SK-N-SH (cell line): ENCODE measurements around the gene RBM38. TPM values are rescaled to one million over a fixed set of nuclear protein-coding genes. Genes with fewer than 3 reads are reported as not detected.

Experiments
- CTCF ChIA-PET: fragments of 300-600, 350-600 bp; formaldehyde crosslinking; extraction: SDS; loops from one replicate; lab custom pipeline; 2021; lab: Yijun Ruan, JAX
- POLR2A ChIA-PET: fragments of 350-600 bp; sonication (Branson Sonifier 250); formaldehyde crosslinking; extraction: SDS; loops from one replicate; lab custom pipeline; 2020; ENCODE audit warnings: antibody characterized with exemption, inconsistent platforms; lab: Yijun Ruan, JAX
- DNase-seq: peaks from one replicate; pipeline ENCODE4 v3.0.0; 2012
- H2AFZ ChIP-seq: fragments of 200-600 bp; sonication (generic); 2 replicates; pipeline ENCODE4 v1.8.1; 2016; ENCODE audit warnings: antibody characterized with exemption, mild to moderate bottlenecking, low read depth
- H3F3A ChIP-seq: fragments of 200-600 bp; sonication (generic); replicated peaks from 2 replicates; pipeline ENCODE3; 2016; ENCODE audit warnings: antibody characterized with exemption, mild to moderate bottlenecking; ENCODE audit not compliant: insufficient read depth
- H3K27ac ChIP-seq, 2 experiments: fragments of 200-500 bp in 1 of 2; fragments of 200-600 bp in 1 of 2; sonication (Bioruptor generic) in 1 of 2; sonication (generic), shearing (Covaris generic) in 1 of 2; 2 replicates each; pipeline versions ENCODE4 v1.5.1 to v1.6.1; 2014 to 2016; ENCODE audit warnings: low read depth in 2 of 2, inconsistent platforms in 1 of 2, low read length in 1 of 2, mild to moderate bottlenecking in 1 of 2, mixed read lengths in 1 of 2
- H3K27me3 ChIP-seq: fragments of 200-600 bp; sonication (generic), shearing (Covaris generic); 2 replicates; pipeline ENCODE4 v1.6.1; 2016; ENCODE audit warnings: mixed run types; ENCODE audit not compliant: insufficient read depth
- H3K36me3 ChIP-seq, 2 experiments: fragments of 200-500 bp in 1 of 2; fragments of 200-600 bp in 1 of 2; sonication (Bioruptor generic) in 1 of 2; sonication (generic) in 1 of 2; replicated peaks in 1 of 2; 2 replicates each; pipeline versions ENCODE3 to v1.5.1; 2014 to 2016; ENCODE audit warnings: low read length in 1 of 2, mild to moderate bottlenecking in 1 of 2; ENCODE audit not compliant: insufficient read depth in 2 of 2, control insufficient read depth in 1 of 2
- H3K4me1 ChIP-seq, 2 experiments: fragments of 200-500 bp in 1 of 2; fragments of 200-600 bp in 1 of 2; sonication (Bioruptor generic) in 1 of 2; sonication (generic), shearing (Covaris generic) in 1 of 2; 2 replicates each; pipeline versions ENCODE4 v1.5.1 to v1.6.1; 2014 to 2016; ENCODE audit warnings: low read depth in 1 of 2, low read length in 1 of 2, mixed run types in 1 of 2; ENCODE audit not compliant: insufficient read depth in 2 of 2, control insufficient read depth in 1 of 2
- H3K4me2 ChIP-seq: fragments of 200-600 bp; sonication (generic), shearing (Covaris generic); 2 replicates; pipeline ENCODE4 v1.6.1; 2017; ENCODE audit warnings: mixed run types
- H3K4me3 ChIP-seq, 2 experiments: fragments of 200-500 bp in 1 of 2; fragments of 200-600 bp in 1 of 2; sonication (Bioruptor generic) in 1 of 2; sonication (generic), shearing (Covaris generic) in 1 of 2; 2 replicates each; pipeline versions ENCODE4 v1.5.1 to v1.8.1; 2014 to 2016; ENCODE audit warnings: low read depth in 2 of 2, inconsistent platforms in 1 of 2, low read length in 1 of 2, mild to moderate bottlenecking in 1 of 2, mixed read lengths in 1 of 2, moderate library complexity in 1 of 2
- H3K79me2 ChIP-seq: fragments of 200-600 bp; sonication (generic); 2 replicates; pipeline ENCODE4 v1.8.1; 2017; ENCODE audit warnings: mild to moderate bottlenecking; ENCODE audit not compliant: insufficient read depth
- H3K9ac ChIP-seq: fragments of 200-600 bp; sonication (generic); 2 replicates; pipeline ENCODE4 v1.6.1; 2017; ENCODE audit warnings: mixed run types
- H3K9me2 ChIP-seq: fragments of 200-600 bp; sonication (generic); 2 replicates; pipeline ENCODE4 v1.6.1; 2017; ENCODE audit warnings: mixed run types
- H3K9me3 ChIP-seq: fragments of 200-600 bp; sonication (generic); 2 replicates; pipeline ENCODE4 v1.6.1; 2017; ENCODE audit warnings: mixed run types, mild to moderate bottlenecking, moderate library complexity
- H4K20me1 ChIP-seq: fragments of 200-600 bp; sonication (generic); 2 replicates; pipeline ENCODE4 v1.6.1; 2017; ENCODE audit warnings: mild to moderate bottlenecking, mixed run types; ENCODE audit not compliant: insufficient read depth
- EZH2phosphoT487 ChIP-seq: fragments of 200-600 bp; sonication (generic); IDR thresholded peaks from 2 replicates; pipeline ENCODE4 v1.6.1; 2017; ENCODE audit warnings: low read depth, mixed run types, mild to moderate bottlenecking, antibody characterized with exemption, moderate library complexity, borderline replicate concordance
- FOXJ3 ChIP-seq: sonication (generic); formaldehyde crosslinking; IDR thresholded peaks from 2 replicates; pipeline ENCODE4 v1.5.1; 2020; ENCODE audit warnings: mild to moderate bottlenecking, missing genetic modification reagents
- FOXM1 ChIP-seq: IDR thresholded peaks from 2 replicates; pipeline ENCODE4 v1.4.0; 2012; ENCODE audit warnings: low read depth, mild to moderate bottlenecking
- GABPA ChIP-seq: IDR thresholded peaks from 2 replicates; pipeline ENCODE4 v1.4.0; 2012; ENCODE audit warnings: low read depth, mild to moderate bottlenecking
- MEF2A ChIP-seq: IDR thresholded peaks from 2 replicates; pipeline ENCODE4 v1.4.0; 2012; ENCODE audit warnings: low read depth, borderline replicate concordance
- NRF1 ChIP-seq: IDR thresholded peaks from 2 replicates; pipeline ENCODE4 v1.6.1; 2012; ENCODE audit warnings: low read depth, mild to moderate bottlenecking, low read length
- TEAD4 ChIP-seq: IDR thresholded peaks from 2 replicates; pipeline ENCODE4 v1.4.0; 2012; ENCODE audit warnings: mild to moderate bottlenecking, borderline replicate concordance; ENCODE audit not compliant: insufficient read depth
- YY1 ChIP-seq: IDR thresholded peaks from 2 replicates; pipeline ENCODE4 v1.4.0; 2012; ENCODE audit warnings: low read depth, mild to moderate bottlenecking
- WGBS: methylation state at CpG from one replicate; pipeline ENCODE4 v1.1.6; 2017; ENCODE audit warnings: low lambda C conversion rate; 5-methylcytosine and 5-hydroxymethylcytosine counted together
- polyA plus RNA-seq, 3 experiments: library from polyadenylated mRNA; depleted of rRNA; stranded (reverse); fragments of >200 nt; gene quantifications; 2 replicates each; pipeline ENCODE4 v1.2.3, GENCODE V29; 2012
- TF ChIP-seq, protein P1 (sequence below): IDR thresholded peaks from 2 replicates; pipeline ENCODE4; 2012
- TF ChIP-seq, protein P2 (sequence below): fragments of 150-350 bp; IDR thresholded peaks from 2 replicates; pipeline ENCODE4 v1.6.1; 2016; ENCODE audit warnings: mild to moderate bottlenecking, low read depth, low read length
- TF ChIP-seq, protein P3 (sequence below): IDR thresholded peaks from 2 replicates; pipeline ENCODE4 v1.4.0; 2012; ENCODE audit warnings: low read depth, borderline replicate concordance

The RBM38 gene
- polyA plus RNA-seq, 1 of the 3 experiments (the other 2 are of a cell fraction) = 11.5 TPM

DNA sequence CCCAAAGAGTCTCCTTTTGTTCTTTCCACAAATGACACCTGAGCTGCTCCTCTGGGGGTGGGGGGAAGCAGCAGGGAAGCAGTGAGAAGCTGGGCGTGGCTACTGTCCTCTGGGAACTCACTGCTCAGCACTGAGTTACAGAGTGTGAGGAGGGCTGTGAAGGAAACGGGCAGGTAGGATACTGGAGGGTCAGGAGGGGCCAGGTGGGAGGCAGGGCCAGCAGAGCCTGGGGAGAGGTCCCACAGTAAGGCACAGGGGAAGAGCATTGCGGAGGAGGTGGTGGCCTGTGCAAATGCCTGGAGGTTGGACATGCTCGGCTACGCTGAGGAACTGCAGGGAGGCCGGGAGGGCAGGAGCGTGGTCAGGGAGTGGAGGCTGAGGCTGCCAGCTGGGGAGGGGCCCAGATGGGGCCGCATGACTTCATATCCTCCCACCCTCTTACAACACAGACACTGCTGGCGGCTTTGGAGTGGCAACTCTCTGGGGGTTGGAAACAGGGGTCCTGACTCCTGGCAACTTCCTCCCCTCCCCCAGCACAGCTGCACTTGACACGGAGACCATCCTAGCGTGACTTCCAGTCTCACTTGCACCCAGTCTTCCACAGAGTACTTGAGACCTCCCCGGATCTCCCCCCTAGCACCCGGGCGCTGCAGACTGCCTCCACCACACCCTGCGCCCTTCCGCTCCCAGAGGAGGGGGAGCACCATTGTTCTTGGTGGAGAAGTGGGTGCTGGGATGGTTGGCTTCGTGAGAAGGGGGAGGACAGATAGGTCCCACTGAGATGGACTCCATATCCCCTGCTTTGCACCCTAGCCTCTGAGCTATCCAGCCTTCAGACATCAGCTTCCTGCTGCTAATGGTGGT lies 34.2 kb downstream of the RBM38 start:
- Histone ChIP-seq H2AFZ (no peak overlapping the region), H3K9ac (no peak overlapping the region), H3K27me3 (no peaks in the 10 kb centered on the region), H3K36me3 (no peaks in the 10 kb centered on the region), H3K79me2 (no peaks in the 10 kb centered on the region), H3K4me1 (no peaks in the 10 kb centered on the region), H3K4me2 (no peak overlapping the region), H3K9me3 (no peaks in the 10 kb centered on the region), H3F3A (no peaks in the 10 kb centered on the region), H3K4me3 (no peak overlapping the region), H3K27ac (no peak overlapping the region), H4K20me1 (no peaks in the 10 kb centered on the region), H3K9me2 (no peaks in the 10 kb centered on the region)
- 79% methylated on average over 12 of the region's 17 CpGs for WGBS
- ChIA-PET POLR2A (no interaction called here), CTCF (no interaction called here)
- TF ChIP-seq NRF1 (no peak), FOXJ3 (no peak), EZH2phosphoT487 (no peak), TEAD4 (no peak), MEF2A (no peak), YY1 (no peak)
- TF ChIP-seq, protein P1, sequence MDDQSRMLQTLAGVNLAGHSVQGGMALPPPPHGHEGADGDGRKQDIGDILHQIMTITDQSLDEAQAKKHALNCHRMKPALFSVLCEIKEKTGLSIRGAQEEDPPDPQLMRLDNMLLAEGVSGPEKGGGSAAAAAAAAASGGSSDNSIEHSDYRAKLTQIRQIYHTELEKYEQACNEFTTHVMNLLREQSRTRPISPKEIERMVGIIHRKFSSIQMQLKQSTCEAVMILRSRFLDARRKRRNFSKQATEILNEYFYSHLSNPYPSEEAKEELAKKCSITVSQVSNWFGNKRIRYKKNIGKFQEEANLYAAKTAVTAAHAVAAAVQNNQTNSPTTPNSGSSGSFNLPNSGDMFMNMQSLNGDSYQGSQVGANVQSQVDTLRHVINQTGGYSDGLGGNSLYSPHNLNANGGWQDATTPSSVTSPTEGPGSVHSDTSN = no peak
- TF ChIP-seq, protein P2, sequence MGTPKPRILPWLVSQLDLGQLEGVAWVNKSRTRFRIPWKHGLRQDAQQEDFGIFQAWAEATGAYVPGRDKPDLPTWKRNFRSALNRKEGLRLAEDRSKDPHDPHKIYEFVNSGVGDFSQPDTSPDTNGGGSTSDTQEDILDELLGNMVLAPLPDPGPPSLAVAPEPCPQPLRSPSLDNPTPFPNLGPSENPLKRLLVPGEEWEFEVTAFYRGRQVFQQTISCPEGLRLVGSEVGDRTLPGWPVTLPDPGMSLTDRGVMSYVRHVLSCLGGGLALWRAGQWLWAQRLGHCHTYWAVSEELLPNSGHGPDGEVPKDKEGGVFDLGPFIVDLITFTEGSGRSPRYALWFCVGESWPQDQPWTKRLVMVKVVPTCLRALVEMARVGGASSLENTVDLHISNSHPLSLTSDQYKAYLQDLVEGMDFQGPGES = no peak
- TF ChIP-seq, protein P3, sequence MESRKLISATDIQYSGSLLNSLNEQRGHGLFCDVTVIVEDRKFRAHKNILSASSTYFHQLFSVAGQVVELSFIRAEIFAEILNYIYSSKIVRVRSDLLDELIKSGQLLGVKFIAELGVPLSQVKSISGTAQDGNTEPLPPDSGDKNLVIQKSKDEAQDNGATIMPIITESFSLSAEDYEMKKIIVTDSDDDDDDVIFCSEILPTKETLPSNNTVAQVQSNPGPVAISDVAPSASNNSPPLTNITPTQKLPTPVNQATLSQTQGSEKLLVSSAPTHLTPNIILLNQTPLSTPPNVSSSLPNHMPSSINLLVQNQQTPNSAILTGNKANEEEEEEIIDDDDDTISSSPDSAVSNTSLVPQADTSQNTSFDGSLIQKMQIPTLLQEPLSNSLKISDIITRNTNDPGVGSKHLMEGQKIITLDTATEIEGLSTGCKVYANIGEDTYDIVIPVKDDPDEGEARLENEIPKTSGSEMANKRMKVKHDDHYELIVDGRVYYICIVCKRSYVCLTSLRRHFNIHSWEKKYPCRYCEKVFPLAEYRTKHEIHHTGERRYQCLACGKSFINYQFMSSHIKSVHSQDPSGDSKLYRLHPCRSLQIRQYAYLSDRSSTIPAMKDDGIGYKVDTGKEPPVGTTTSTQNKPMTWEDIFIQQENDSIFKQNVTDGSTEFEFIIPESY = no peak
- no peak for DNase-seq

DNA sequence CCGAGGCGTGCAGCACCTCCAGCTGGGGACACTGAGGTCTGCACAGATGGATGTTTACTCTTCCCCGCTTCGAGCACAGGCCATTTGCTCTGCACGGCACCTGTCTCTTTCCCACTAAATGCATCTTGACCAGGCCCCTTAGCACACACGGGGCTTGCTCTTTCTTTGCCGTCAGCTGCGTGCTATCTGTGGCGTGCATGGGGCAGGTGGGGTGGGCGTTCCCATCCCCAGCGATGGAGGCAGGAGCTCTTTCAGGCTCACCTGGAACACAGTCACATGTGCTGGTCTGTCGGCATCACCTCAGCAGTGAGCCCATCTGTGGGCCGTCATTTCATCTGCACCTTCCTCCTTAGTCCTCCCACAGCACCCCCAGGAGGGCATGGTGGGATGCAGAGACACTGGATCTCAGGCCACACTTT lies 35.1 kb downstream of the RBM38 start:
- TF ChIP-seq GABPA (no peak), FOXM1 (no peak)
- Histone ChIP-seq H3K9ac (no peak overlapping the region), H2AFZ (no peak overlapping the region), H3K4me3 (no peak overlapping the region), H3K27ac (no peak overlapping the region), H3K9me3 (no peaks in the 10 kb centered on the region), H3K9me2 (no peaks in the 10 kb centered on the region), H4K20me1 (no peaks in the 10 kb centered on the region), H3K4me2 (no peak overlapping the region), H3K36me3 (no peaks in the 10 kb centered on the region), H3K79me2 (no peaks in the 10 kb centered on the region), H3K4me1 (no peaks in the 10 kb centered on the region), H3K27me3 (no peaks in the 10 kb centered on the region), H3F3A (no peaks in the 10 kb centered on the region)
- DNase-seq = no peak
- ChIA-PET POLR2A (no interaction called here), CTCF (interaction anchor here (0.6 kb wide), 1 partner anchor 104 kb away, joined by 4 read pairs; no protein-coding TSS in a partner anchor)
- WGBS = 78% methylated on average over 12 of the region's 13 CpGs
